H9 (cell line): ENCODE results near the gene ULBP3. TPM values are rescaled to one million over a fixed set of nuclear protein-coding genes. Genes with fewer than 3 reads are reported as not detected.
A peak's percentile ranks its signal among the peaks of the same experiment; 100 is the strongest.
"Not testable (repeated sequence)": the region's sequence is repeated elsewhere in the genome, so short reads cannot be mapped to it uniquely, and the experiment has no call there.

Experiments used
- DNase-seq: peaks from one replicate; pipeline ENCODE4 v3.0.0-alpha.2; 2017
- H2AFZ ChIP-seq: one replicate; pipeline ENCODE4 v1.6.1; 2013; ENCODE audit warnings: mild to moderate bottlenecking, low read length, control low read depth, moderate library complexity
- H2AK5ac ChIP-seq: 2 replicates; pipeline ENCODE4 v1.6.1; 2013; ENCODE audit warnings: low read length, control low read depth, mixed read lengths; ENCODE audit not compliant: insufficient read length
- H2BK120ac ChIP-seq: one replicate; pipeline ENCODE4 v1.6.1; 2013; ENCODE audit warnings: low read depth, mild to moderate bottlenecking, low read length, control low read depth, inconsistent platforms; ENCODE audit not compliant: poor library complexity, severe bottlenecking
- H2BK12ac ChIP-seq: 2 replicates; pipeline ENCODE4 v1.6.1; 2013; ENCODE audit warnings: low read length, control low read depth, mixed read lengths, low read depth; ENCODE audit not compliant: insufficient read length
- H2BK15ac ChIP-seq: 2 replicates; pipeline ENCODE4 v1.6.1; 2013; ENCODE audit warnings: low read depth, low read length, control low read depth
- H2BK20ac ChIP-seq: one replicate; pipeline ENCODE4 v1.6.1; 2013; ENCODE audit warnings: low read depth, mild to moderate bottlenecking, low read length, control low read depth, inconsistent platforms; ENCODE audit not compliant: poor library complexity, severe bottlenecking
- H2BK5ac ChIP-seq: 2 replicates; pipeline ENCODE4 v1.6.1; 2013; ENCODE audit warnings: low read length, control low read depth, mixed read lengths; ENCODE audit not compliant: insufficient read length
- H3K14ac ChIP-seq: 2 replicates; pipeline ENCODE4 v1.6.1; 2013; ENCODE audit warnings: low read length, control low read depth; ENCODE audit not compliant: insufficient read depth
- H3K18ac ChIP-seq: 2 replicates; pipeline ENCODE4 v1.6.1; 2013; ENCODE audit warnings: low read depth, mild to moderate bottlenecking, mixed read lengths, low read length, control low read depth; ENCODE audit not compliant: insufficient read length
- H3K23ac ChIP-seq: 2 replicates; pipeline ENCODE4 v1.6.1; 2013; ENCODE audit warnings: low read length, control low read depth, mixed read lengths, low read depth; ENCODE audit not compliant: insufficient read length
- H3K23me2 ChIP-seq: 2 replicates; pipeline ENCODE4 v1.6.1; 2013; ENCODE audit warnings: low read depth, mild to moderate bottlenecking, mixed read lengths, low read length, control low read depth; ENCODE audit not compliant: insufficient read length, poor library complexity, severe bottlenecking
- H3K27ac ChIP-seq: 2 replicates; pipeline ENCODE4 v1.5.1; 2013; ENCODE audit warnings: low read length, control low read depth, mixed read lengths, low read depth; ENCODE audit not compliant: insufficient read length
- H3K27me3 ChIP-seq: 2 replicates; pipeline ENCODE4 v1.6.1; 2013; ENCODE audit warnings: low read length, control low read depth, inconsistent platforms; ENCODE audit not compliant: insufficient read depth
- H3K4ac ChIP-seq: 2 replicates; pipeline ENCODE4 v1.6.1; 2013; ENCODE audit warnings: low read depth, mild to moderate bottlenecking, control low read depth, inconsistent platforms, low read length, moderate library complexity
- H3K4me1 ChIP-seq: 2 replicates; pipeline ENCODE4 v1.6.1; 2013; ENCODE audit warnings: low read length, control low read depth, inconsistent platforms; ENCODE audit not compliant: insufficient read depth
- H3K4me2 ChIP-seq: 2 replicates; pipeline ENCODE4 v1.6.1; 2013; ENCODE audit warnings: low read length, control low read depth, mixed read lengths; ENCODE audit not compliant: insufficient read length, insufficient read depth
- H3K56ac ChIP-seq: 2 replicates; pipeline ENCODE4 v1.6.1; 2013; ENCODE audit warnings: low read depth, mild to moderate bottlenecking, mixed read lengths, low read length, control low read depth; ENCODE audit not compliant: insufficient read length
- H3K79me1 ChIP-seq: 2 replicates; pipeline ENCODE4 v1.6.1; 2013; ENCODE audit warnings: low read depth, mild to moderate bottlenecking, moderate library complexity, low read length, control low read depth, inconsistent platforms; ENCODE audit not compliant: insufficient read depth, poor library complexity, severe bottlenecking
- H3K79me2 ChIP-seq: 2 replicates; pipeline ENCODE4 v1.6.1; 2013; ENCODE audit warnings: low read length, control low read depth, inconsistent platforms; ENCODE audit not compliant: insufficient read depth
- H3K9ac ChIP-seq: 2 replicates; pipeline ENCODE4 v1.6.1; 2013; ENCODE audit warnings: low read length, control low read depth, mixed read lengths; ENCODE audit not compliant: insufficient read length; ENCODE audit errors: extremely low read depth
- H3K9me3 ChIP-seq: one replicate; pipeline ENCODE4 v1.6.1; 2013; ENCODE audit warnings: low read depth, low read length, inconsistent platforms; ENCODE audit not compliant: control insufficient read depth
- H3T11ph ChIP-seq: one replicate; pipeline ENCODE4 v1.6.1; 2013; ENCODE audit warnings: mild to moderate bottlenecking, low read length, control low read depth, inconsistent platforms
- H4K20me1 ChIP-seq: one replicate; pipeline ENCODE4 v1.6.1; 2013; ENCODE audit not compliant: control insufficient read depth, insufficient read length, insufficient read depth
- H4K5ac ChIP-seq: 2 replicates; pipeline ENCODE4 v1.6.1; 2013; ENCODE audit warnings: low read depth, mild to moderate bottlenecking, mixed read lengths, low read length, control low read depth; ENCODE audit not compliant: insufficient read length
- H4K8ac ChIP-seq: replicated peaks from 2 replicates; pipeline ENCODE4 v1.6.1; 2013; ENCODE audit warnings: low read length, control low read depth, mixed read lengths, low read depth; ENCODE audit not compliant: insufficient read length
- H4K91ac ChIP-seq: 2 replicates; pipeline ENCODE4 v1.6.1; 2013; ENCODE audit warnings: low read depth, mild to moderate bottlenecking, moderate library complexity, mixed read lengths, low read length, control low read depth; ENCODE audit not compliant: insufficient read length
- H3K27ac Mint-ChIP-seq, 3 experiments: 2 replicates in 2 of 3; 3 replicates in 1 of 3; pipeline ENCODE4 v1.8.0; 2020 to 2021; ENCODE audit warnings: mixed read lengths in 3 of 3, mild to moderate bottlenecking in 1 of 3, moderate library complexity in 1 of 3
- H3K27me3 Mint-ChIP-seq: 2 replicates; pipeline ENCODE4 v1.8.0; 2021; ENCODE audit warnings: low read depth, mild to moderate bottlenecking, moderate library complexity, mixed read lengths
- H3K36me3 Mint-ChIP-seq, 3 experiments: 2 replicates in 2 of 3; 3 replicates in 1 of 3; pipeline ENCODE4 v1.8.0; 2020 to 2021; ENCODE audit warnings: low read depth in 3 of 3, mixed read lengths in 3 of 3; ENCODE audit not compliant: insufficient read depth in 1 of 3
- H3K4me1 Mint-ChIP-seq, 2 experiments: 2 replicates each; pipeline ENCODE4 v1.8.0; 2020; ENCODE audit warnings: mixed read lengths in 2 of 2
- H3K4me3 Mint-ChIP-seq, 2 experiments: 2 replicates in 1 of 2; 3 replicates in 1 of 2; pipeline ENCODE4 v1.8.0; 2020 to 2021; ENCODE audit warnings: mild to moderate bottlenecking in 2 of 2, mixed read lengths in 2 of 2, moderate library complexity in 1 of 2
- H3K9me3 Mint-ChIP-seq, 2 experiments: 2 replicates in 1 of 2; 3 replicates in 1 of 2; pipeline ENCODE4 v1.8.0; 2020; ENCODE audit warnings: mild to moderate bottlenecking in 2 of 2, mixed read lengths in 2 of 2, moderate library complexity in 1 of 2
- CTCF ChIP-seq: fragments of 200-600 bp; sonication (generic); conservative IDR thresholded peaks from 3 replicates; pipeline ENCODE4 v1.8.0; 2021; ENCODE audit warnings: antibody characterized with exemption, mild to moderate bottlenecking
- WGBS: extraction: QIAGEN DNeasy Blood & Tissue Kit; methylation state at CpG from one replicate; pipeline ENCODE4 v1.1.7; 2013; ENCODE audit warnings: missing lambda C conversion rate, low lambda C conversion rate, mixed read lengths; ENCODE audit not compliant: insufficient read length; ENCODE audit errors: extremely low coverage; 5-methylcytosine and 5-hydroxymethylcytosine counted together
- total RNA-seq: library from RNA; stranded (reverse); gene quantifications from 2 replicates; pipeline ENCODE4 v1.2.1, GENCODE V29; 2021

Gene ULBP3
- total RNA-seq, 1 experiment from 2014 or later, result 5.8 TPM

- TF ChIP-seq CTCF, result peak; percentile 77
- no peak overlapping the region for H3K4me2 ChIP-seq
- no peak overlapping the region for H2BK120ac ChIP-seq
Measured at GRCh38 chr6:150016324-150017185, 52.4 kb downstream of the ULBP3 start.

GRCh38 chr6:150015281-150016001 is 53.5 kb downstream of the ULBP3 start:
- Histone ChIP-seq H3K27me3 (peaks cover 47% of the 10 kb centered on the region), H3K4me2 (peak overlapping the region; percentile 21)
- not testable (repeated sequence) for H2AK5ac ChIP-seq, H3K27ac ChIP-seq, H3K14ac ChIP-seq, H4K20me1 ChIP-seq, H3K36me3 Mint-ChIP-seq, H3K56ac ChIP-seq, H3K9me3 ChIP-seq, H4K5ac ChIP-seq, H4K8ac ChIP-seq, H3K18ac ChIP-seq, H2BK5ac ChIP-seq, H2AFZ ChIP-seq, H3K9me3 Mint-ChIP-seq, H2BK15ac ChIP-seq, H2BK20ac ChIP-seq, H3K79me1 ChIP-seq, H3K23me2 ChIP-seq, H3T11ph ChIP-seq, H3K27ac Mint-ChIP-seq, H3K9ac ChIP-seq, H2BK12ac ChIP-seq, H3K4ac ChIP-seq, H3K23ac ChIP-seq, H3K4me1 ChIP-seq, DNase-seq, H4K91ac ChIP-seq, H2BK120ac ChIP-seq, H3K79me2 ChIP-seq
- peaks cover 2 to 11% of the 10 kb centered on the region in 2 experiments; a peak in 3 of 4 replicates for H3K4me1 Mint-ChIP-seq
- peaks cover 91% of the 10 kb centered on the region for H3K27me3 Mint-ChIP-seq
- no CpG with 5 or more reads among the region's 15 CpGs for WGBS
- H3K4me3 Mint-ChIP-seq, result peak overlapping the region; percentile 22 to 72; a peak in 3 of 5 replicates

More at GRCh38 chr6:150016324-150017185, 52.4 kb downstream of the ULBP3 start:
- no peak overlapping the region for H3T11ph ChIP-seq
- H3K9me3 ChIP-seq, result no peaks in the 10 kb centered on the region
- H4K5ac ChIP-seq, result no peak overlapping the region
- H3K79me1 ChIP-seq, result no peaks in the 10 kb centered on the region
- no peak overlapping the region for H3K23ac ChIP-seq
- no peak overlapping the region for H3K4ac ChIP-seq
- no peaks in the 10 kb centered on the region for H3K23me2 ChIP-seq
- Mint-ChIP-seq H3K27me3 (peaks cover 88% of the 10 kb centered on the region), H3K4me3 (no peak overlapping the region), H3K27ac (no peak overlapping the region), H3K36me3 (no peaks in the 10 kb centered on the region; a peak in 1 of 7 replicates), H3K4me1 (peaks cover 2 to 11% of the 10 kb centered on the region in 2 experiments; a peak in 3 of 4 replicates), H3K9me3 (no peaks in the 10 kb centered on the region; a peak in 1 of 5 replicates)
- peaks cover 42% of the 10 kb centered on the region for H3K27me3 ChIP-seq
- no peak overlapping the region for H3K56ac ChIP-seq
- no peak overlapping the region for H2BK5ac ChIP-seq
- H3K4me1 ChIP-seq, result no peaks in the 10 kb centered on the region
- WGBS, result no CpG with 5 or more reads among the region's 6 CpGs
- no peak overlapping the region for H2BK20ac ChIP-seq
- no peaks in the 10 kb centered on the region for H3K79me2 ChIP-seq
- H4K91ac ChIP-seq, result no peak overlapping the region
- no peak overlapping the region for H3K14ac ChIP-seq
- H3K9ac ChIP-seq, result no peak overlapping the region
- H4K20me1 ChIP-seq, result no peaks in the 10 kb centered on the region
- H2AK5ac ChIP-seq, result no peak overlapping the region
- no peak overlapping the region for H3K18ac ChIP-seq
- H3K27ac ChIP-seq, result no peak overlapping the region
- no peak overlapping the region for H2AFZ ChIP-seq
- no peak overlapping the region for H2BK12ac ChIP-seq
- no peak for DNase-seq
- no peak overlapping the region for H2BK15ac ChIP-seq
- H4K8ac ChIP-seq, result no peak overlapping the region
